Neural progenitor cell (in vitro differentiated cells): Measurements from ENCODE around the gene CENPP.

Experiments used
- EZH2phosphoT487 ChIP-seq: fragments of 200-600 bp; sonication (generic); IDR thresholded peaks from 2 replicates; pipeline ENCODE4 v1.6.1; 2017; ENCODE audit warnings: antibody characterized with exemption
- TF ChIP-seq, protein P1 (sequence below): fragments of 200-600 bp; sonication (generic); IDR thresholded peaks from 2 replicates; pipeline ENCODE4 v1.5.1; 2017; ENCODE audit warnings: antibody characterized with exemption, mild to moderate bottlenecking

DNA sequence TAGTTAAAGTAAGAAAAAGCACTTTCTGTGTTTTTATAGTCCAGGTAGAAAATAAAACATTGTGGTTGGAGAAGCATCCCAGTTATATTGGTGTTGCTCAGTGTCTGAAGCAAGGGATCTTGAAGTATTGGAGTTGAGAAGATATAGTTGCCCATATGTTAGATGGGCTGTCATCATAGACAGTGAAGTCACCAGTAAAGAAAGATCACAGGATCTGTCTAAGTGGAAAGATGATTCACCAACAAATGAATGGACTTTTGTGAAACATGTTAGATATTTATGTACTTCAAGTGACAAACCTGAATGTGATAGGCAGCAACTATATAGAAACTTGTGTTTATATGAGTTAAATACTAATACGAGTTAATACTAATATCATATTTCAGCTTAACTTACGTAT lies 66.9 kb downstream of the CENPP start:
- no peak for TF ChIP-seq EZH2phosphoT487
- TF ChIP-seq, protein P1, sequence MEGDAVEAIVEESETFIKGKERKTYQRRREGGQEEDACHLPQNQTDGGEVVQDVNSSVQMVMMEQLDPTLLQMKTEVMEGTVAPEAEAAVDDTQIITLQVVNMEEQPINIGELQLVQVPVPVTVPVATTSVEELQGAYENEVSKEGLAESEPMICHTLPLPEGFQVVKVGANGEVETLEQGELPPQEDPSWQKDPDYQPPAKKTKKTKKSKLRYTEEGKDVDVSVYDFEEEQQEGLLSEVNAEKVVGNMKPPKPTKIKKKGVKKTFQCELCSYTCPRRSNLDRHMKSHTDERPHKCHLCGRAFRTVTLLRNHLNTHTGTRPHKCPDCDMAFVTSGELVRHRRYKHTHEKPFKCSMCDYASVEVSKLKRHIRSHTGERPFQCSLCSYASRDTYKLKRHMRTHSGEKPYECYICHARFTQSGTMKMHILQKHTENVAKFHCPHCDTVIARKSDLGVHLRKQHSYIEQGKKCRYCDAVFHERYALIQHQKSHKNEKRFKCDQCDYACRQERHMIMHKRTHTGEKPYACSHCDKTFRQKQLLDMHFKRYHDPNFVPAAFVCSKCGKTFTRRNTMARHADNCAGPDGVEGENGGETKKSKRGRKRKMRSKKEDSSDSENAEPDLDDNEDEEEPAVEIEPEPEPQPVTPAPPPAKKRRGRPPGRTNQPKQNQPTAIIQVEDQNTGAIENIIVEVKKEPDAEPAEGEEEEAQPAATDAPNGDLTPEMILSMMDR, result no peak
